ENCODE measurements around the gene PRLR.

PRLR gene

DNA sequence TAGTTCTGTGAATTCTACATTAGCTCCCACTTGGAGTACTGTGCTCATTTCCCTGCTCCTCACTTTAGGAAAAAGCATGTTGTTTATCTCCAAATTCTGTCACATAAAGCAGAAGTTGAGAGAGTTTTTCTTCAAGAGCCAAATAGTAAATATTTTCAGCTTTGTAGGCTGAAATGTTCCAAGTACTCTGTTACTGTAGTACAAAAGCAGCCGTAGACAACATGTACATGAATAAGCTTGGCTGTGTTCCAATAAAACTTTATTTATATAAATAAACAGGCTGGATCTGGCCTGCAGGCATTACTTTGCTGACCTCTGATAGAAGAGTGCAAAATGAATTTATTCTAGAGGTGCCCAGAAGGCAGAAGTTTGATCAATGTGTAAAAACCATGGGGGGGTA is 109.6 kb downstream of the PRLR start:
- Histone ChIP-seq H2AK5ac (ENCODE audit: low read length, severe bottlenecking) (no peak overlapping the region), H3K27me3 (ENCODE audit: control insufficient read depth in 1 of 2, insufficient read depth in 1 of 2, low read length in 2 of 2) (no peaks in the 10 kb centered on the region), H3K4me2 (ENCODE audit: low read length, poor library complexity, severe bottlenecking) (no peak overlapping the region), H4K8ac (ENCODE audit: low read length) (no peak overlapping the region), H3K14ac (ENCODE audit: low read length in 2 of 2) (no peak overlapping the region), H3K4me1 (ENCODE audit: control insufficient read depth, insufficient read depth, low read depth, low read length) (no peaks in the 10 kb centered on the region), H3K36me3 (ENCODE audit: control insufficient read depth in 1 of 2, insufficient read depth in 2 of 2, low read depth in 1 of 2, low read length in 2 of 2) (no peaks in the 10 kb centered on the region), H3K9me3 (ENCODE audit: control insufficient read depth, low read length) (no peaks in the 10 kb centered on the region), H2BK5ac (ENCODE audit: low read depth, low read length, poor library complexity, severe bottlenecking) (no peak overlapping the region), H3K18ac (ENCODE audit: low read depth in 1 of 2, low read length in 2 of 2) (no peak overlapping the region), H3K4me3 (ENCODE audit: insufficient read depth in 1 of 2, low read depth in 1 of 2, low read length in 2 of 2) (no peak overlapping the region), H3K23ac (ENCODE audit: low read length in 2 of 2) (no peak overlapping the region), H2BK12ac (ENCODE audit: low read length in 2 of 2) (no peak overlapping the region), H2AFZ (ENCODE audit: low read depth, low read length) (no peak overlapping the region), H2BK15ac (ENCODE audit: low read depth, poor library complexity, severe bottlenecking) (no peak overlapping the region), H3K27ac (ENCODE audit: low read length, poor library complexity, severe bottlenecking) (no peak overlapping the region), H3K9ac (ENCODE audit: low read length) (no peak overlapping the region), H4K91ac (ENCODE audit: low read length) (no peak overlapping the region), H3K79me1 (replicated peaks; ENCODE audit: low read length, poor library complexity, severe bottlenecking) (no peaks in the 10 kb centered on the region), H2BK120ac (ENCODE audit: low read depth, low read length) (no peak overlapping the region), H3K4ac (ENCODE audit: low read depth in 1 of 2, low read length in 2 of 2) (no peak overlapping the region)
- no peak for DNase-seq
- WGBS, result no CpG with 5 or more reads among the region's 1 CpG

GRCh38 chr5:35117967-35118366 is 112.3 kb downstream of the PRLR start:
- Histone ChIP-seq H2BK15ac (ENCODE audit: low read depth, poor library complexity, severe bottlenecking) (no peak overlapping the region), H3K79me1 (replicated peaks; ENCODE audit: low read length, poor library complexity, severe bottlenecking) (no peaks in the 10 kb centered on the region), H2AK5ac (ENCODE audit: low read length, severe bottlenecking) (no peak overlapping the region), H3K4me1 (ENCODE audit: control insufficient read depth, insufficient read depth, low read depth, low read length) (no peaks in the 10 kb centered on the region), H3K18ac (ENCODE audit: low read depth in 1 of 2, low read length in 2 of 2) (peak overlapping the region; percentile 54 to 59), H3K23ac (ENCODE audit: low read length in 2 of 2) (no peak overlapping the region), H2AFZ (ENCODE audit: low read depth, low read length) (no peak overlapping the region), H4K91ac (ENCODE audit: low read length) (no peak overlapping the region), H4K8ac (ENCODE audit: low read length) (peak overlapping the region; percentile 37), H2BK5ac (ENCODE audit: low read depth, low read length, poor library complexity, severe bottlenecking) (no peak overlapping the region), H2BK12ac (ENCODE audit: low read length in 2 of 2) (peak overlapping the region; percentile 23 to 37), H3K9ac (ENCODE audit: low read length) (no peak overlapping the region), H3K27ac (ENCODE audit: low read length, poor library complexity, severe bottlenecking) (no peak overlapping the region), H3K36me3 (ENCODE audit: control insufficient read depth in 1 of 2, insufficient read depth in 2 of 2, low read depth in 1 of 2, low read length in 2 of 2) (no peaks in the 10 kb centered on the region), H3K14ac (ENCODE audit: low read length in 2 of 2) (no peak overlapping the region), H2BK120ac (ENCODE audit: low read depth, low read length) (peak overlapping the region; percentile 15), H3K9me3 (ENCODE audit: control insufficient read depth, low read length) (no peaks in the 10 kb centered on the region), H3K27me3 (ENCODE audit: control insufficient read depth in 1 of 2, insufficient read depth in 1 of 2, low read length in 2 of 2) (no peaks in the 10 kb centered on the region), H3K4ac (ENCODE audit: low read depth in 1 of 2, low read length in 2 of 2) (no peak overlapping the region), H3K4me2 (ENCODE audit: low read length, poor library complexity, severe bottlenecking) (no peak overlapping the region), H3K4me3 (ENCODE audit: insufficient read depth in 1 of 2, low read depth in 1 of 2, low read length in 2 of 2) (no peak overlapping the region)
- WGBS, result 35% methylated on average over 5 of the region's 6 CpGs
- DNase-seq, result peak; percentile 71

DNA sequence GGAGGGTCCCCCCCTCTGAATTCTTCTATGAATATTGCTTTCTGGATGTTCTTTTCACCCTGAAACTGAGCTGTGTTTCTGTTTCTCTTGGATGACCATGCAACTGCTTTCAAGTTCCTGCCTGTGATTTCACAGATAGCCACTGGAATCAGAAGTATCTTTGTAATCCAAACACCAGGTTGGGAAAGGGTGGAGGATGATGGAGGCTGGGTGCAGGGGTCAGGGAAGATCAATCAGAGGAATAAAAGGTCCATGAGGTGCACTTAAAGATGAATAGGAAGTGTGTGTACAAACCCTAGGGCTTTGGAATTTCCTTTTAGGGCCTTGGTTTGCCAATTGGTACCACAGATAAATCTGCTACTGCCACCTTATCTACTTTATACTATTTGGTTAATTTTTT is 114.4 kb downstream of the PRLR start:
- no peak overlapping the region for H3K14ac ChIP-seq (ENCODE audit: low read length in 2 of 2)
- H4K8ac ChIP-seq (ENCODE audit: low read length), result no peak overlapping the region
- no peak overlapping the region for H2BK12ac ChIP-seq (ENCODE audit: low read length in 2 of 2)
- no peaks in the 10 kb centered on the region for H3K27me3 ChIP-seq (ENCODE audit: control insufficient read depth in 1 of 2, insufficient read depth in 1 of 2, low read length in 2 of 2)
- no peak overlapping the region for H2AFZ ChIP-seq (ENCODE audit: low read depth, low read length)
- H3K9ac ChIP-seq (ENCODE audit: low read length), result no peak overlapping the region
- no peak overlapping the region for H2BK120ac ChIP-seq (ENCODE audit: low read depth, low read length)
- no peak overlapping the region for H3K4ac ChIP-seq (ENCODE audit: low read depth in 1 of 2, low read length in 2 of 2)
- H2AK5ac ChIP-seq (ENCODE audit: low read length, severe bottlenecking), result no peak overlapping the region
- H4K91ac ChIP-seq (ENCODE audit: low read length), result no peak overlapping the region
- no peak overlapping the region for H3K4me3 ChIP-seq (ENCODE audit: insufficient read depth in 1 of 2, low read depth in 1 of 2, low read length in 2 of 2)
- no peaks in the 10 kb centered on the region for H3K4me1 ChIP-seq (ENCODE audit: control insufficient read depth, insufficient read depth, low read depth, low read length)
- no peak overlapping the region for H3K4me2 ChIP-seq (ENCODE audit: low read length, poor library complexity, severe bottlenecking)
- H3K36me3 ChIP-seq (ENCODE audit: control insufficient read depth in 1 of 2, insufficient read depth in 2 of 2, low read depth in 1 of 2, low read length in 2 of 2), result no peaks in the 10 kb centered on the region
- no peak overlapping the region for H3K27ac ChIP-seq (ENCODE audit: low read length, poor library complexity, severe bottlenecking)
- H3K9me3 ChIP-seq (ENCODE audit: control insufficient read depth, low read length), result no peaks in the 10 kb centered on the region
- H2BK15ac ChIP-seq (ENCODE audit: low read depth, poor library complexity, severe bottlenecking), result no peak overlapping the region
- H3K79me1 ChIP-seq (replicated peaks; ENCODE audit: low read length, poor library complexity, severe bottlenecking), result no peaks in the 10 kb centered on the region
- no peak overlapping the region for H3K18ac ChIP-seq (ENCODE audit: low read depth in 1 of 2, low read length in 2 of 2)
- no peak overlapping the region for H2BK5ac ChIP-seq (ENCODE audit: low read depth, low read length, poor library complexity, severe bottlenecking)
- peak; percentile 14 for DNase-seq
- H3K23ac ChIP-seq (ENCODE audit: low read length in 2 of 2), result no peak overlapping the region

DNA sequence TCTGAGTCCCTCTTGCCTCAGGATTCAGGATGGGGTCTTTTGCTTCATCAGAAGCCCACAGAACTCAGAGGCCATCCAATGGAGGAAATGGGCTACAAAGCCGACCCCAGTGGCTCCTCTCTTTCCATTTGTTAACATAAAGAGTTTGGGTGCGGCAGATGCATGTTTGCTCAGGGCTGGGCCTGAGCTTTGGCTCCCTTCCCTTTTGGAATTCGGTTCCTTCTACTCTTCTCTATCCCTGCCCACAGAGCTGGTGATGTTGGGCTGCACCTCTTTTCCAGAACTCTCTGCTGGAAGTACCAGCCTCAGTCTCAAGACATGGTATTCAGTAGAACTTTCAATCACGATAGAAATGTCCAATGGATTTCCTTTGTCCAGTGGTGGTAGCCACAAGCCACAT is 115.6 kb downstream of the PRLR start:
- DNase-seq, result no peak
- no peaks in the 10 kb centered on the region for H3K36me3 ChIP-seq (ENCODE audit: control insufficient read depth in 1 of 2, insufficient read depth in 2 of 2, low read depth in 1 of 2, low read length in 2 of 2)
- no peak overlapping the region for H3K14ac ChIP-seq (ENCODE audit: low read length in 2 of 2)
- H3K9me3 ChIP-seq (ENCODE audit: control insufficient read depth, low read length), result no peaks in the 10 kb centered on the region
- no peak overlapping the region for H2AFZ ChIP-seq (ENCODE audit: low read depth, low read length)
- no peak overlapping the region for H3K4me3 ChIP-seq (ENCODE audit: insufficient read depth in 1 of 2, low read depth in 1 of 2, low read length in 2 of 2)
- H3K4me1 ChIP-seq (ENCODE audit: control insufficient read depth, insufficient read depth, low read depth, low read length), result no peaks in the 10 kb centered on the region
- no peak overlapping the region for H4K91ac ChIP-seq (ENCODE audit: low read length)
- peak overlapping the region in 1 of 2 experiments; percentile 9 for H2BK12ac ChIP-seq (ENCODE audit: low read length in 2 of 2)
- H2AK5ac ChIP-seq (ENCODE audit: low read length, severe bottlenecking), result no peak overlapping the region
- no peak overlapping the region for H4K8ac ChIP-seq (ENCODE audit: low read length)
- no peak overlapping the region for H3K4ac ChIP-seq (ENCODE audit: low read depth in 1 of 2, low read length in 2 of 2)
- H2BK120ac ChIP-seq (ENCODE audit: low read depth, low read length), result no peak overlapping the region
- H3K18ac ChIP-seq (ENCODE audit: low read depth in 1 of 2, low read length in 2 of 2), result peak overlapping the region in 1 of 2 experiments; percentile 34
- H3K79me1 ChIP-seq (replicated peaks; ENCODE audit: low read length, poor library complexity, severe bottlenecking), result no peaks in the 10 kb centered on the region
- H3K4me2 ChIP-seq (ENCODE audit: low read length, poor library complexity, severe bottlenecking), result no peak overlapping the region
- no peak overlapping the region for H3K27ac ChIP-seq (ENCODE audit: low read length, poor library complexity, severe bottlenecking)
- no peak overlapping the region for H3K9ac ChIP-seq (ENCODE audit: low read length)
- no peak overlapping the region for H2BK5ac ChIP-seq (ENCODE audit: low read depth, low read length, poor library complexity, severe bottlenecking)
- no peak overlapping the region for H3K23ac ChIP-seq (ENCODE audit: low read length in 2 of 2)
- H3K27me3 ChIP-seq (ENCODE audit: control insufficient read depth in 1 of 2, insufficient read depth in 1 of 2, low read length in 2 of 2), result no peaks in the 10 kb centered on the region
- H2BK15ac ChIP-seq (ENCODE audit: low read depth, poor library complexity, severe bottlenecking), result no peak overlapping the region
- WGBS, result 95% methylated on average over 4 of the region's 4 CpGs

Data from mesenchymal stem cell (in vitro differentiated cells and primary cell).